Gastrocnemius medialis (tissue), 4 donors: ENCODE data around the gene DMD. TPM values are rescaled to one million over a fixed set of nuclear protein-coding genes. Genes with fewer than 3 reads are reported as not detected.
A peak's percentile ranks its signal among the peaks of the same experiment; 100 is the strongest.

ENCODE experiments used
- ATAC-seq, 2 donors: fragments of 150-250 bp; one replicate each; pipeline ENCODE4 v1.9.1; 2016
- DNase-seq, 2 donors: peaks; one replicate each; pipeline ENCODE4 v3.0.0-alpha.2; 2019
- H3K27ac ChIP-seq, 4 donors: fragments of 200-600 bp; sonication (generic); 1 replicate in 1 of 4; 2 replicates in 3 of 4; pipeline ENCODE4 v1.5.1; 2016 to 2018; ENCODE audit warnings: mild to moderate bottlenecking in 2 of 4, moderate library complexity in 1 of 4
- H3K27me3 ChIP-seq, 3 donors: fragments of 200-600 bp; sonication (generic) in 2 of 3; 1 replicate in 1 of 3; 2 replicates in 2 of 3; pipeline versions ENCODE4 v1.5.1 to v1.6.0; 2016 to 2019; ENCODE audit warnings: mild to moderate bottlenecking in 1 of 3, moderate library complexity in 1 of 3
- H3K36me3 ChIP-seq, 2 donors: fragments of 200-600 bp; sonication (generic) in 1 of 2; one replicate each; pipeline ENCODE4 v1.5.1; 2017 to 2018
- H3K4me1 ChIP-seq, 2 donors: fragments of 200-600 bp; sonication (generic) in 1 of 2; one replicate each; pipeline ENCODE4 v1.5.1; 2016 to 2017; ENCODE audit warnings: mild to moderate bottlenecking in 2 of 2
- H3K4me3 ChIP-seq, 4 donors: fragments of 200-600 bp; sonication (generic) in 3 of 4; 1 replicate in 1 of 4; 2 replicates in 3 of 4; pipeline ENCODE4 v1.5.1; 2016 to 2019; ENCODE audit warnings: mild to moderate bottlenecking in 2 of 4
- H3K9me3 ChIP-seq, 3 donors: fragments of 200-600 bp; sonication (generic) in 2 of 3; 1 replicate in 1 of 3; 2 replicates in 2 of 3; pipeline ENCODE4 v1.5.1; 2016 to 2019
- CTCF ChIP-seq, 5 experiments: fragments of 450-650 bp in 3 of 5; fragments of 200-600 bp in 2 of 5; sonication (generic) in 2 of 5; IDR thresholded peaks in 4 of 5; conservative IDR thresholded peaks in 1 of 5; 1 replicate in 4 of 5; 2 replicates in 1 of 5; pipeline ENCODE4 v1.5.1; 2016 to 2019; ENCODE audit warnings: antibody characterized with exemption in 5 of 5, mild to moderate bottlenecking in 3 of 5, moderate library complexity in 3 of 5
- POLR2A ChIP-seq, 2 donors: fragments of 450-650 bp; IDR thresholded peaks; one replicate each; pipeline ENCODE4 v1.6.1; 2017; ENCODE audit warnings: antibody characterized with exemption in 2 of 2, mild to moderate bottlenecking in 2 of 2, moderate library complexity in 2 of 2
- in situ Hi-C, 4 donors: fragments of 200-750 bp; cut with MboI; loops; one replicate each; pipeline versions ENCODE4 v1.15.0 to v1.8.0; 2017; ENCODE audit warnings: low sequenced_read_pairs in 4 of 4
- intact Hi-C: fragments of 100-400 bp; cut with DNase I; formaldehyde crosslinking; loops from one replicate; pipeline ENCODE4 v1.15.1; 2023; ENCODE audit warnings: low total_unique reads
- total RNA-seq, 4 donors: library from RNA; depleted of rRNA; stranded (reverse); fragments of >200 nt; gene quantifications; one replicate each; pipeline versions ENCODE4 v1.1.0 to v1.2.3, GENCODE V29; 2016

Gene DMD
- total RNA-seq, 4 donors from 2014 or later, result 53.5 to 201 (median 98.9) TPM

DNA sequence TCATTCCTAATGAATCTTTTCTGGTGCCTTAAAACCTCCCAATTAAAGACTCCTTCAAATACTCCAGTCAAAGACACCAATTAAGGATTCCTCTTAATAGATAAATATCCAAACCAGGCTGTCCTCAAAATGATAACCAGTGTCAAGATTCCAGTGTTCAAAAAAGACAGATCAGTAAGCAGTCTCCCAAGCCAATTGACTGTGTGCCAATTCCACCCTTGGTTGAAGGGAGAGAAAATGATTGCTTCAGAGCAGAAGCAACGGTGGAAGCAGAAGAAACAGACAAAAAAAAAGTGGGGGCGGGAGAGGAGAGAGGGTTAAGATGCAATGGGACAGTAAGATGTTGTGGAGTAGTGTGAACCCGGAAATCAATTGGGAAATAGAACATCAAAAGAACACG is 1923.5 kb downstream of the DMD start:
- no peak overlapping the region for H3K27ac ChIP-seq
- no peak for DNase-seq
- H3K4me1 ChIP-seq, result no peaks in the 10 kb centered on the region
- no peaks in the 10 kb centered on the region for H3K9me3 ChIP-seq
- TF ChIP-seq CTCF (IDR thresholded peaks at IDR 0.05 in 4 of 5, conservative IDR thresholded peaks at IDR 0.05 in 1 of 5) (no peak), POLR2A (IDR thresholded peaks at IDR 0.05) (no peak)
- intact Hi-C loops (no loop called here), in situ Hi-C loops (no loop called here)
- no peak for ATAC-seq
- H3K4me3 ChIP-seq, result no peak overlapping the region
- H3K36me3 ChIP-seq, result no peaks in the 10 kb centered on the region
- no peaks in the 10 kb centered on the region for H3K27me3 ChIP-seq

GRCh38 chrX:31280580-31280979 is 1930.8 kb downstream of the DMD start:
- ATAC-seq (no peak), DNase-seq (no peak)
- Histone ChIP-seq H3K27ac (no peak overlapping the region), H3K36me3 (no peaks in the 10 kb centered on the region), H3K4me3 (no peak overlapping the region), H3K9me3 (no peaks in the 10 kb centered on the region), H3K27me3 (no peaks in the 10 kb centered on the region), H3K4me1 (no peaks in the 10 kb centered on the region)
- TF ChIP-seq CTCF (IDR thresholded peaks at IDR 0.05 in 4 of 5, conservative IDR thresholded peaks at IDR 0.05 in 1 of 5) (no peak), POLR2A (IDR thresholded peaks at IDR 0.05) (no peak)
- intact Hi-C loops (no loop called here), in situ Hi-C loops (no loop called here)

DNA sequence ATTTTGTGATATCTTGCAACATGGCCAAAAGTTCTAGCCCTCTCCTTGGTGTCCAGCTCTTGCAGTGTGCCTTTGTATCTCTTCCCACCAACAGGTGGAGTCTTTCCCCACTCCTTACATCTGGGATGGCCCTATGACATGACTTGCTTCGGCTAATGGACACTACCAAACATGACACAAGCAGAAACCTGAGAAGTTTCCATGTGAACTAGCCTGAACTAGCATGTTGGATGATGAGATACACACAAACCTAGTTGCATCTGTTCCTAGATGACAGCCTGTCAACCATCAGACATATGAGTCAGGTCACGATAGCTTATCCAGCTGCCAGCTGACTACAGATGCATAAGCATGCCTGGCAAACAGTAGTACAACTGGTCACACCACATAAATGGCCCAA is 1932.0 kb downstream of the DMD start:
- Histone ChIP-seq H3K4me3 (no peak overlapping the region), H3K9me3 (no peaks in the 10 kb centered on the region), H3K4me1 (no peaks in the 10 kb centered on the region), H3K27ac (no peak overlapping the region), H3K27me3 (no peaks in the 10 kb centered on the region), H3K36me3 (no peaks in the 10 kb centered on the region)
- DNase-seq, result no peak
- ATAC-seq, result peak in 1 of 2 donors; percentile 76
- intact Hi-C loops, result no loop called here
- in situ Hi-C loops, result no loop called here
- TF ChIP-seq CTCF (IDR thresholded peaks at IDR 0.05 in 4 of 5, conservative IDR thresholded peaks at IDR 0.05 in 1 of 5) (peak in 1 of 5 experiments; percentile 9), POLR2A (IDR thresholded peaks at IDR 0.05) (no peak)

DNA sequence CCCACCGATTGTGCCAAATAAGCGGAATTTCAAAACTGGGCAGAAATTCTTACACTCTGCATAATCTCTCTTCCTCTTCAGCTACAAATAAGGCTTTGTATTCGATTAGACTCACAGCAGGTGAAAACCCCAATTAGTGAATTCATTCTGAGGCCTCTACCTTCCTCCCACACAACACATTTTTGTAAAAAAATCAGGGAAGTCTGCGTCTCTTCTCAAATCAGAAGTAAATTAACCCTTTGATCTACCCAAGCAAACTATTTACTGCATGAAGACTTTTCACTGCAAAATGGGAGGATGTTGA is 1938.9 kb downstream of the DMD start:
- ATAC-seq (no peak), DNase-seq (no peak)
- Histone ChIP-seq H3K4me1 (no peaks in the 10 kb centered on the region), H3K27ac (no peak overlapping the region), H3K36me3 (no peaks in the 10 kb centered on the region), H3K9me3 (no peaks in the 10 kb centered on the region), H3K27me3 (no peaks in the 10 kb centered on the region), H3K4me3 (no peak overlapping the region)
- no peak for TF ChIP-seq POLR2A (IDR thresholded peaks at IDR 0.05)
- no peak for TF ChIP-seq CTCF (IDR thresholded peaks at IDR 0.05 in 4 of 5, conservative IDR thresholded peaks at IDR 0.05 in 1 of 5)
- in situ Hi-C loops, result no loop called here
- intact Hi-C loops, result no loop called here

DNA sequence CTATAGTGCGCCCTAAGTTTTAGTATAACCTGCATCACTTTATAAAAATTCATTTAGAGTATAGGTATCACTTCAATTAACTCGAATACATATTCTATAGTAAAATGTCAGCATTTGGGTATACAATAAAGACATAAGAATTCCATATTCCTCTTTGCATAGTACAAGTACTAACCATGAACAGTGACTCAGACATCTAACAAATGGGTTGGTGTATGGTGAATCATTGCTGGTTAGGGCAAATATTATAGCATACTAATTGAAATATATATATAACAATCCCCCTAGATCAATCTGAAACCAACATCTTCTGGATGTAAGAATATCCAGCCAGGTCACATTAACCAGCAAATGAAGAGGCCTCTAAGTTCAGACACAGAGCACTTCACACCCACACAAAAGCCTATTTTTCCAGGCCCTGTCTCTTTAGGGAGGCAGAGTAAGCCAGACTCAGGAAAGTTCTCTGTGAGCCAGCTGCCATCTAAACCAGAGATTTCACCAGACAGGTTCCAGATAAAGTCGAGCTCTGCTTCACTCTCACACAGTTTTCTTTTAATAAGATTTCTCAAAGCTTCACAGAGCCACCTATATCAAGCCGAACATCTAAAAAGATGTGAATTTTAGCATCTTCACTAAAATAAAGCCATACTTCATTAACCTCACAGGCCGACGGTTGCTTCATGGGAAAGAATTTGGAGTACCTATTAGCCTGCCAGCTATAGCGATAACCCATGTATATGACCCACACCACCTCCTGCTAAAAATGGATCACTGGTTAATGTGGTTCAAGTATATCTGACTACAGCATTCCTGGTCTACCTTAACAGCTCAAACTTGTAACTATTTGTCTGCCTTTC is 1939.5 kb downstream of the DMD start:
- TF ChIP-seq POLR2A (IDR thresholded peaks at IDR 0.05) (no peak), CTCF (IDR thresholded peaks at IDR 0.05 in 4 of 5, conservative IDR thresholded peaks at IDR 0.05 in 1 of 5) (no peak)
- in situ Hi-C loops (no loop called here), intact Hi-C loops (no loop called here)
- DNase-seq (no peak), ATAC-seq (no peak)
- Histone ChIP-seq H3K9me3 (no peaks in the 10 kb centered on the region), H3K27me3 (no peaks in the 10 kb centered on the region), H3K27ac (no peak overlapping the region), H3K36me3 (no peaks in the 10 kb centered on the region), H3K4me1 (no peaks in the 10 kb centered on the region), H3K4me3 (no peak overlapping the region)
